HG03097 (cell line): ENCODE results near the gene SESTD1.
"Not testable (repeated sequence)": the region's sequence is repeated elsewhere in the genome, so short reads cannot be mapped to it uniquely, and the experiment has no call there.

ENCODE experiments used
- ATAC-seq: cut with Tn5 transposase; IDR thresholded peaks from one replicate; pipeline ENCODE4 v1.9.1; 2021; ENCODE audit not compliant: unreplicated experiment, low FRiP score

SESTD1 gene

DNA sequence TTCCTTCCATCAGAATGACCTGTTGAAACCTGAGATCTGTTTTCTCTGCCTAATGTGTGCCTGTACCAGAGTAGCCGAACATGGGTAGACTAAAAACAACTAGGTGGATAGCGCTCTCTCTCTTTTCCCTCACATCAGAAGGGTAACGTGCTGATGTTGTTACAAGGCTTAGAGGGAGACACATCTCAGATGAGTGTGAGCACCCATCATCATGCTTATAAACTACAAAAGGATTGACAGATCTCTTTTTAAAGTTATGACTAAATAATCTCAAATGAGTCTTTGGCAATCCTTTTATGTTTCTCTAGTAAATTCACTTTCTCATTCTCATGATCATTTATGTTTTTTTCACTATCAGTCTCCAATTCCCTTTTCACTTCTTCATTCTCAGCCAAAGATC lies 139.2 kb downstream of the SESTD1 start:
- no peak for ATAC-seq

DNA sequence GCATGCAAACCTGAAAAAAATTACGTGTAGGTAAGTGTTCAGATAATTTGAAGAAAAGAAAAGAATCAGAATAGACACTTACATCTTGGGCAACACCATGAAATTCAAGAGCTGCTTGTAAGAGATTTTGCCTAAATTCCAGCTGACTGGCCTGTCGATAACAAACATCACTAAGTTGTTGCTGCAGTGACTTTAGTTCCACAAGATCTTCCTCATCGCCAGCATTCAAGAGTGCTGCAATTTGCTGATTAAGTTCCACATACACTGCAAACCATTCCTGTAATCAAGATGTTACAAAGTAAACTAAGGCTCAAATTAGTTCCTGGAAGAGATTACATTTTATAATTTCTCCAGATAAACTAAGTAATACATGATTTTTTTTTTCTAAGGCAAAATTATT lies 140.3 kb downstream of the SESTD1 start:
- ATAC-seq: no peak

DNA sequence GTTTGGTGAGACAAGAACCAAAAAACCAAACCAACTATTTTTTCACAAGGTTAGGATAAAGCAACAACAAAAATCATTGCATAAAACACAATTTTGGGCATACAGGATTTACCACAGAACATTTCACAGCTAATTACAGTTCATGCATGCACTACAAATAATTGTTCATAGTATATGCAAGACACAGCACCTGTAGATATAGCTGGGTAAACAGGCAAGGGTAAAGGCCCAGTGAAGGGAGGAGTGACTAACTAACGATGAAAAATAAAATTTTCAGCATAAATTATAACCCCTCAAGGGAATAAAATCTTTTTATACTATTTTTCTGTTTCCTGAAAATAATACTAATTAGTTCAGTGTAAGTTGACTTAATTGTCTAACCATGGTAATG lies 141.4 kb downstream of the SESTD1 start:
- ATAC-seq: no peak

DNA sequence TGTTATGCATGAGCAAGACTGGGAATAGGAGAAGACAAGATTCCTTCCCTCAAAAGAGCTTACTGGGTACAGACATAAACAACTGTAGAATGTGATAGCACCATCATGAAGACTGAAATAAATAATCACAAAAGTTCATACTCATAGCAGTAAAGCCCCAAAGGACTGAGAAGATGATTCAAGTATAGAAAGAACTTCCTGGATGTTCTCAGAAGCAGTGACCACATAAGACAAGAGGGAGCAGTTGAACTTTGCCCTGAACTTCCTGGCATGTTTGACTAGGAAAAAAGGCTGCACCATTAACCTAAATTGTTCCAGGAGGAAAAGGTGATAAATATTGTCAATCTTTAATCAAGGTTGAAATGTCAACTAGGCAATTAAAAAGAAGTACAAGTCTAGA lies 156.9 kb downstream of the SESTD1 start:
- peak; percentile 51 for ATAC-seq

DNA sequence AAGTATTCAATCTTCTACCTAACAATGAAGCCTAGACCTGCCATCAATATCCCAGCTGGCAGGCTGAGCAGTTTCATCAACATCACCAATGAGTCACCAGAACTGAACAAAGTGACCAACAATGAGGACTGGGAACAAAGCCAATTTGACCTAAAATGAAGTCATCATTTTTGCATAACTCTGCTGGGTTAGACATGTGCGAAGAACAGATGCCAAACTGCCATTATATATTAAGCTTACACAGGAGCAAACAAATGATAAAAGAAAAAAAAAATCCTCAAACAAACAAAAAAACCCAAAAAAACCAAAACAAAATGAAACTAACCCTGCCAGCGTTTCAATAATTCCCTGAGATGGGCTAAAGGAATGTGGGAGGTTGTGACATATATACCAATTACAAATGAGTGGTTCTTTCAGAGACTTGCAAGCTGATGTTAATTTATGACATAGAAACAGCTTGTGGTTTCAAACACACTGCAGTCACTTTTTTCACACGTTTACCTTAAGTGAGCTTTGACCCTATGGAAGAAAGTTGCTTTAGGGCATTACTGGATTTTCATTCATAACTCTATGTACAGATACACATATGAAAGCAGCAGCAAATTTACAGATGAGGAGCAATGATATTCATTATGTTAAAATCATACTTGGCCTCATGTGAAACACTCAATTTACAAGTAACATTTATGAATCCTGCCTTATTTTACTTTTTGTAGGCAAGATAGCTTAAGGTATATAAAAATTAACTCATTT lies 157.8 kb downstream of the SESTD1 start:
- ATAC-seq: peak; percentile 58

DNA sequence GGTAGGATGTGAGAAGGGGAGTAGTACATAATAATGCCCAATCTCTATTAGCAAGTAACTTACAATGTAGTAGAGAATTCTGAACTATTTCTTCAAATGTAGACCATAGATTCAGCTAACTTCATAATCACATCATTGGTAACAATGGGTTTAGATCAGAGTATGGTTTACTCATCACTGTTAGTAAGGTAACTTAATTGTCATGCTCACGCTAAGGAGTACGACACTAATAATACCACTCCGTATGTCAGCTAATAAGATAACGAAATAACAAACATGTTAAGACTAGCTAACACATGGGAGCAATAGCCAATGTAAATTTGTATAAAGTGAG lies 158.3 kb downstream of the SESTD1 start:
- no peak for ATAC-seq

DNA sequence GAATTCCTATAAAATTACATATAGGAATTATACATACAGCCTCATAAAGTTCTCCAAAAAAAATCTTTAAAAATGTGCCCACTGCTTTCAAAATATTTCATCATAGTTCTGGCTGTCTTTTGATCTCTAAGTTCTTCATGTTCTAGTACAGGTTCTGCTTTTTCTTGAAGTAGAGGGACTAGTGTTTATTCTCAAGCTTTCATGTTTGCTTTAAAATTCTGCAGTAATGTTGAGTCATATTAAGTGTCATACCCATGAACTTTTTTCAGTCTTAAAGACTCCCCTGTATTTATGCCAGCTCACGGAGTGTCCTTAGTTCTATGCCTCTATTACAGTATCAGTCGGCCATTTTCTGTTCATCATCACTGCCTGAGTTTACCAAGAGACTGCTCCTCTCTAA lies 159.9 kb downstream of the SESTD1 start:
- ATAC-seq: no peak

DNA sequence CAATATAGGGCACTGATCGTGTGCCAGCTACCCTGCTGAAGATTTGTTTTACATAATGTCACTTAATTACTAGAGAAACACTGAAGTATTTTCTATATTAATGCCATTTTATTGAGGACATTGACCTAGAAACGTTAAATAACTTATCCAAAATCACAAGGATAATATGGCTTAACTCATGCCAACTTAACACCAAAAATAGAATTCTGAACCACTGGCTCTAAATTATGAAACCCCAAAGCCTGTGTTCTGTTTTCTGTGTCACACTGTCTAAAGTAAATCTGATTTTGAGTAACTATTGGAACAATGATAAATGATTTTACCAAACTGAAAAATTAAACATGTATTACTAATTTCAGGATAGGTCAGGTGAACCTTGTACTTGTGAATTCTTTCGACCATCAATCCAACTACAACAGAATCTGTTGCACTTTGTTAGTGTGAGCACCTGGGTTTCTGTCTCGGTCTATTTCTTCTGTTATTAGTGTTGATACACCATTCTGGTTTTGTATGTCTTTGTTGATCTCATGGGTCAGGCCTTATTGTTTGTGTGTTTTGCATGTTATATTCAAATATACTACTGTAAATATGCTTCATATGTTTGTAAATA lies 166.4 kb downstream of the SESTD1 start:
- no peak for ATAC-seq

DNA sequence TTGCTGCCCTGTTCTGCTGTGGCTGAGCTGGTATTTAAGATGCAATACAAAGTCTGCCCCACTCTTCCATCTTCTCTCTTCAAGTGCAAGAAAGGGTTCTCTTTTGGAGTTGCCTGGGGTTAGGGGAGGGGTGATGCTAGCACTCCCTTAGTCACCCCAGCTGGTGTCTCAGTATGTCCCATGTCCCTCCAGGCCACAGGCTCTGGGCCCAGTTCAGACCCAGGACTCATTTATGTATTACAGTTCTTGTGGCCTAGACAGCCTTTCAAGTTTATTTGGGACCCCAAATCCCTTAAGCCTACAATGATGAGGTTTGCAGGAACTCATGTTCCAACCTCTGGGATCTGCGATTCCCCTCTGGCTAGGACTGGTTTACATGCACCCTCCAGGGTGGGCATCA lies 167.5 kb downstream of the SESTD1 start:
- ATAC-seq: no peak

DNA sequence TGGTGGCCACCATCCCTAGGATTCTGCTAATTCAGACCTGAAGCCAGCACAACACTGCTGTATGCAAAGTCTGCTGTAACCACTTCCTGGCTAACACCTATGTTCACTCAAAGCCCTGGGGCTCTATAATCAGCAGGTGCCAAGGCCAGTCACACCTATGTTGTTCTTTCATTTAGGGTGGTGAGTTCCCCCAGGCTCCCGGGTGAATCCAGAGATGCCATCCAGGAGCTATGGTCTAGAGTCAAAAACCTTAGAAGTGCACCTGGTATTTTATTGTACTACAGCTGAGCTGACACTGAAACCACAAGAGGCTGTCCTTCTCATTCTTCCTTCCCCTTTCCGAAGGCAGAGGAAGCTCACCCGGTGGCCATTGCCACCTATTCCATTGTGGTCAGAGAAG lies 168.5 kb downstream of the SESTD1 start:
- ATAC-seq: peak; percentile 98

DNA sequence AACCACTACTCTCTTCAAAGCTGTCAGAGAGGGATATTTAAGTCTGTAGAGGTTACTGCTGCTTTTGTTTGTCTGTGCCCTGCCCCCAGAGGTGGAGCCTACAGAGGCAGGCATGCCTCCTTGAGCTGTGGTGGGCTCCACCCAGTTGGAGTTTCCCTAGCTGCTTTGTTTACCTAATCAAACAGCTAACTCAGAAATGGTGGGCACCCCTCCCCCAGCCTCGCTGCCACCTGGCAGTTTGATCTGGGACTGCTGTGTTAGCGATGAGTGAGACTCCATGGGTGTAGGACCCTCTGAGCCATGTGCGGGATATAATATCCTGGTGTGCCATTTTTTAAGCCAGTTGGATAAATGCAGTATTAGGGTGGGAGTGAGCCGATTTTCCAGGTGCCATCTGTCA lies 171.7 kb downstream of the SESTD1 start:
- ATAC-seq: not testable (repeated sequence)

DNA sequence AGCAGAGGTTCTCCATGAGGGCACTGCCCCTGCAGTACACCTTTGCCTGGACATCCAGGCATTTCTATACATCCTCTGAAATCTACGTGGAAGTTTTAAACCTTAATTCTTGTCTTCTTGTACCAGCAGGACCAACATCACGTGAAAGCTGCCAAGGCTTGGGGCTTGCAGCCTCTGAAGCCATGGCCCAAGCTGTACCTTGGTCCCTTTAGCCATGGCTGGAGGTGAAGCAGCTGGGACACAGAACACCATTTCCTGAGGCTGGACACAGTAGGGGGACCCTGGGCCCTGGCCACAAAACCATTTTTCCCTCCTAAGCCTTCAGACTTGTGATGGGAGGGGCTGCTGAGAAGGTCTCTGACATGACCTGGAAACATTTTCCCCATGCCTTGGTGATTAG lies 181.9 kb downstream of the SESTD1 start:
- no peak for ATAC-seq

DNA sequence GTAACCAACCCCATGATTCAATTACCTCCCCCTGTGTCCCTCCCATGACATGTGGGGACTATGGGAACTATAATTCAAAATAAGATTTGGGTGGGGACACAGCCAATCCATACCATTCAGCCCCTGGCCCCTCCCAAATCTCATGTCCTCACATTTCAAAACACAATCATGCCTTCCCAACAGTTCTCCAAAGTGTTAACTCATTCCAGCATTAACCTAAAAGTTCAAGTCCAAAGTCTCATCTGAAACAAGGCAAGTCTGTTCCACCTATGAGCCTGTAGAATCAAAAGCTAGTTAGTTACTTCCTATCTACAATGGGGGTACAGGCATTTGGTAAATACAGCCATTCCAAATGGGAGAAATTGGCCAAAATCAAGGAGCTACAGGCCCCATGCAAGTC lies 182.7 kb downstream of the SESTD1 start:
- no peak for ATAC-seq

DNA sequence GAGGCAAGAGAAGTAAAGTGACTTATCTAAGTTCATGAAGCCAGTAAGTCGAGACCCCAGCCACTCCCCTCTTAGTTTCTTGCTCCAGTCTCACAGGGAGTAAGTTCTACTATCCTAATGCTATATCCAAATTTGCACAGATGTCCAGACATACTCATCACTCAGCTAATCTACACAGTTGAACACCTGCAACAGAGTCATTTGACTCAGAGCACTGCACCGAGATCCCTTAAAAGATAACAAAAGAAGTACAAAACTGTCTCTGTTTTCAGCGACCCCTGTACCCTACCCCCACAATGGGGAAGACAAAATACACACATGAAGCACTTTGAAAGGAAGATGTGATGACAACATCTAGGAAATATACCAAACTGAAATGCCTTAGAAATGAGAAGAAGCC lies 192.1 kb downstream of the SESTD1 start:
- ATAC-seq: no peak

DNA sequence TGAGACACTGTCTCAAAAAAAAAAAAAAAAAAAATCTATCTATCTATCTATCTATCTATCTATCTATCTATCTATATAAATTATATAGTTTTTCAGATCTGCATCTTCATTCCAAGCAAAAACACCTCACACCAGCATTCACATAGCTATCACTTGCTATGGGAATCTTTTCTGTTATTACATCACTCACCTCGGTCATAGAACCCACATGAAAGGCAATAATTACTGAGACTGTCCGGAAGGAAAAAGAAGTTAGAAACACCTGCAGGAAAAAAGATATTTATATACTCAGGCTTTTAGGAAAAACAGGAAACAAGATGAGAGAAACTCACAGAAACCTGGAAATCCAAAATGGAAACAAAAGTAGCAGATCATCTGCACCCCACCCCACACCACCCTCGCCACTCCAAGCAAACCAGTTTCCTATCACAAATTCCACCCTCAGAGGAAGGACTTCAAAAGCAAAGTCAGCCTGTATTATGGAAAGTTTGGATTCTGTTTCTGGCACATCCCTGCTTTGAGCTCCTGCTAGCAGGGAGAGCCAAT lies 192.7 kb downstream of the SESTD1 start:
- no peak for ATAC-seq

DNA sequence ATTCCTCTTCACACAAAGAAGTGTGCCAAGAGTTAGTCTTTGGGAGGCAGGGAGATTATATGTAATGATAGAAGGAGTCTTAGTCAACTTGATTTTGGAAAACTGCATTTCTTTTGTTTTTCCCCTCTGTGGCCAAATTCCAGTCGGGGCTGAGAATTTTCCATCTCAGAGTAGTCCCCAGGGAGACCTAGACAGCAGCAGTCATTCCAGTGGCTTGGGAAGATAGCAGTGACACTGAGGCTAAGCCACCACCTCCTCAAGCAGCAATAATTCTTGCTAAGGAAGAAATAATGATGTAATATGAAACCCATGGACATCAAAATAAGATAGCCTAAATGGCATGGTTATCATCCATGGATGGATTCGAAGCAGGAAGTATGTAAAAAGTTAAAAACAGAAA lies 193.7 kb downstream of the SESTD1 start:
- ATAC-seq: no peak

DNA sequence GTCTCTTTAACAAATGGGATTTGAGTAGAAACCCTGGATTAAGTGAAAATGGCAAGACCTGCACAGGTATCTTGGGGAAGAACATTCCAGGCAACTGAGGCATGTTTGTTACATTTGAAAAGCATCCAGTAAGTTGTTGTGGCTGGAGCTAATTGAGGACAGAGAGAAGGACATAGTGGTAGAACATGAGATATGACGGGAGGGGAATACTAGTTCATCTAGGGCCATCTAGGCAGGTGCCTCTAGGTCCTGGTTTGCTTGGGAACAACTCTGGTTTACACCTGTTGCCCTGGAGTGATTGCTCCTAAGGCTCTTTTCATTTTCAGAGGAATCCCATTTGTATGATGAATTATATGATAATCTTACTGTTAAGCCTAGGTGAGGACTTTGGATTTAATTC lies 194.9 kb downstream of the SESTD1 start:
- no peak for ATAC-seq

DNA sequence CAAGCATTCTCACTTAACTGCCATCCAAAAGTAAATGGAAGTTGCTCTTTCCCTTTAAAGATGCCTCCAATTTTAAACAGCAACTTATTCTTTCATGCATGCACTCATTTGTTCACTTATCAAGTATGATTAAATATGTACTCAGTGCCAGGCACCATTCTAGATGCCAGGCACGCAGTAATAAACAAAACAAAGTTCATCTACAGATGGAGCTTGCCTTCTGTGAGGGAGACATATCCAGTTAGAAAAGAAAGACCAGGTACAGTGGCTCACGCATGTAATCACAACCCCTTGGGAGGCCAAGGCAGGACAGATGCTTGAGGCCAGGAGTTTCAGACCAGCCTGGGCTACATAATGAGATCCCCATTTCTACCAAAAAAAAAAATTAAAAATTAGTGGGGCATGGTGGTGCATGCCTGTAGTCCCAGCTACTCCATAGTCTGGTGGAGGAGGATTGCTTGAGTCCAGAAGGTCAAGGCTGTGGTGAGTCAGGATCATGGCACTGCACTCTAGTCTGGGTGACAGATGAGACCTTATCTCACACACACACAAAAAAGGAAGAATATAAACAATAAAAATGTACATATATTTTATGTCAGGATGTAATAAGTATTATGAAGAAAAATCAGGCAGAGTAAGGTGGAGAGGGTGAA lies 195.5 kb downstream of the SESTD1 start:
- ATAC-seq: no peak

DNA sequence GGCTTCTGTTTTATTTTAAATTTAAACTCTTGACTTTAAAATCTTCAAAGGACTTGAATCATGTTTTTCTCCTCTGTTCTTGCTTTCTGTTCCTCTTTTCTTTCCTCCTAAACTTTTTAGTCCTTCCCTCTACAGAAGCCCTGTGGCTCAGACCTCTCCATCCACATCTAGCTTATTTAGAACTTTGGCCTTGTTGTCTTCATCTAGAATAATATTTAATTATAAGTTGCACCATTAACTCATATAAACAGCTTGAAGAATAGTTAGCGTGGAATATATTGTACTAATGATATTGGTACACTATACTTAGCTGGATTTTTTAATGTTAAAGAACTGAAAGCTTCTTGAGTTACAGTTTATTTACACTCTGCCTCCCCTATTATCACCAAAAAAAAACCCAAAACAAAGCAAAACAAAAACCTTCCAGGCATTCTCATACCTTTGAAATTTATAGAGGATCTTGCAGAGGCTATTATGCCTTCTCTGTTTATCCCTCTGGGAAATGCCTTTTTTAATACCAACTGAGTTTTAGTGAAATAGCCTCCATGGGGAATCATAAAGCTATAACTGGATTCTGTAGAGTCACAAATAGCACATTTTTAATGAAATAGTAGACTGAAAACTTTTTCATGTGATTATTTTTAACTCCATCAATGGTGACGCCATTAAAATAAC lies 205.5 kb downstream of the SESTD1 start:
- ATAC-seq: peak; percentile 61

DNA sequence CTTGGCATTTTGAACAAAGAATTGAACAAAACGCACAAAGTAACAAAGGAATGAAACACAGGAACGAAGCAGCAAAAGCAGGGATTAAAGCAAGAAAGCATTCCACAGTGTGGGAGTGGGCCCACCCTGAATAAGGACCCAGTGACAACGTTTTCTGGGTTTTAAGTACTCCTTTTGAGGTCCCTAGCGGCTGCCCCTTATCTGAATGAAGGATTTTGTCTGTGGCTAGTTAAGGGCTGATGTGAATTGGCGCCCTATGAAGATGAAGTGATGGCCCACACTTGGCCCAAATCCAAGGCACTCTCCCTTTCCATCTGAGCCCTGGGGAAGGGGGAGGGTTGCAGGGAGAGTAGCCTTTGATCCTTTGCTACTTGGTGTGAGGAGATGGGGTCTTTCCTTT lies 206.9 kb downstream of the SESTD1 start:
- no peak for ATAC-seq

DNA sequence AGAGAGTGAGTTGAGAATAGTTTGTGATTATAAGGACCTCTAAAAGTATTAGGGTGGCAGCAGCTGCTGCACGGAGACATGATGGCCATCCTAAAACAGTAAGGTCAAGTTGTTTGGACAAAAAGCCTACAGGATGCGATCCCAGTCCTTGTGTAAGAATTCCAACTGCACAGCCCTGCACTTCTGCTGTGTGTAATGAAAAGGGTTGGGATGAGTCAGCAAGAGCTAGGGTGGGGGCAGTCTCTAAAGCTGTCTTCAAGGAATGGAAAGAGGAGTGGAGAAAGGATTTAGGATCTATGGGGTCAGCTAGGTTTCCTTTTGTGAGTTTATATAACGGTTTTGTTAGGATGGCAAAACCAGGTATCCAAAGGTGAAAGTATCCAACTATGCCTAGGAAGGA lies 211.1 kb downstream of the SESTD1 start:
- ATAC-seq: not testable (repeated sequence)
